ENCODE data around the gene CYSLTR2.

CYSLTR2 gene

DNA sequence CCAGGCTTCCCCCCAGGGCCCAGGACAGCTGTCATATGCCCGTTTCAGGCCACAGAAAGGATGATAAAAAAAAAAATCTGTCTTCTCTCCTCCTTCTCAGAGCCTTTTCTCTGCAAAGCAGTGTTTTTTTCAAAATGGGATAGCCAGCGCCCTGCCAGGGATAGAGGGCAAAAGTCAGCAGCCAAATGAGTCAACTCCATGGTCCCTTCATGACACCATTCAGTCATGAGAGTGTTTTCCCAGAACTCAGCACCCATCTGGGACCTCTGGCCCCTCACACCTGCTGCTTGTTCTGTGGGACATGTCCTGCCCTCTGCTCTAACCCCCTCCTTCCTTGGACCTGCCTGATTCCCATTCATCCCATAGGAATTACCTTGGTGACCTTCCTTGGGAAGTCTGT lies 95.0 kb downstream of the CYSLTR2 start:
- DNase-seq, result no peak

DNA sequence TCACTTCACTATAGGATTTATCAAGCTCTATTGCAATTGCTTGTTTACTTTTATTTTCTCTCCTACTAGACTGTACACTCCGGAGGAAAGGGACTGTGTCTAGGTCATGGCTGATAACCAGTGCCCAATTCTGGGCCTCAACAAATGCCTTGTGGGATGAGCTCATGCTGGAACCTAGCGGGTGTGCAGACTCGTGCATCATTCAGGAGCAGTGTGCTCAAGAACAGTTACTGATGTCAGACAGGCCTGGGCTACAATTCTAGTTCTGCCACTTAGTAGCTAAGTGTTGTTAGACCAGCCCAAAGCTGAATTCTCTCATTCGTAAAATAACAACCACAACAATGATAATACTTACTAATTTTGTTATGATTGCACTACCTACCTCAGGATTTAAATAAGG lies 95.4 kb downstream of the CYSLTR2 start:
- DNase-seq, result no peak

DNA sequence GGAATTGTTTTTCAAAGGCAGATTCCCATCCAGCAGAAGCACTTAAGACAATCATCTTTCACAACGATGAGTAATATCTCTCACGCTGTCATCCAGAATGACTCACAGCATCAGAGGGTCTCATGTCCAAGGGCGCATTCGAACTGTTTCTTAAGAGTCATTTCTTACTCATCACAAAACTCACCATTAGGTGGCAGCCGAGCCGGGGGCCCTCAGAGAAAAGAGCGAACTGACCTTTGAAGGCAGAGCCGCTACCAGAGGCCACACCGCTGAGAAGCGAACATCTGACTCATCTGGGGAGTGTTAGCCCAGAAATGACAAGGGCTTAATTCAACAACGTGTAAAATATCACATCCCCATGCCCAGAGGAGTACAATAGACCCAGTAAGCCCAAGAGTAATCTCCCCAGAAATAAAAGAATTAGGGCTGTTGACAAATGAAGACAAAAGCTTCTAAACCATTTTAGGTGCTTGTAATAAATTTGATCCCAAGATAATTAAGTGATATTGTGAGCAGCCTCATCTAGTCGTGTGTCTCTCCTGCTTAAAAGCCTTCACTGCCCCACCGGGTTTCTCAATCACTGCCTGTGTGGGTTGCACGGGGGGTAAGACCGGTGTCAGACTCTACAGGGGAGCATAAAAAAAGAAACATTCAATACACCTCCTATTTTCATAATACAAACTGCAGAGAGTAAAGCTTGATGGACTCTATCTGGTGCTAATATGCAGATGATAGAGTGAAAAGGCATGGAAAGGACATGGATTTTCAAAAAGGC lies 96.2 kb downstream of the CYSLTR2 start:
- DNase-seq, result peak; percentile 88

DNA sequence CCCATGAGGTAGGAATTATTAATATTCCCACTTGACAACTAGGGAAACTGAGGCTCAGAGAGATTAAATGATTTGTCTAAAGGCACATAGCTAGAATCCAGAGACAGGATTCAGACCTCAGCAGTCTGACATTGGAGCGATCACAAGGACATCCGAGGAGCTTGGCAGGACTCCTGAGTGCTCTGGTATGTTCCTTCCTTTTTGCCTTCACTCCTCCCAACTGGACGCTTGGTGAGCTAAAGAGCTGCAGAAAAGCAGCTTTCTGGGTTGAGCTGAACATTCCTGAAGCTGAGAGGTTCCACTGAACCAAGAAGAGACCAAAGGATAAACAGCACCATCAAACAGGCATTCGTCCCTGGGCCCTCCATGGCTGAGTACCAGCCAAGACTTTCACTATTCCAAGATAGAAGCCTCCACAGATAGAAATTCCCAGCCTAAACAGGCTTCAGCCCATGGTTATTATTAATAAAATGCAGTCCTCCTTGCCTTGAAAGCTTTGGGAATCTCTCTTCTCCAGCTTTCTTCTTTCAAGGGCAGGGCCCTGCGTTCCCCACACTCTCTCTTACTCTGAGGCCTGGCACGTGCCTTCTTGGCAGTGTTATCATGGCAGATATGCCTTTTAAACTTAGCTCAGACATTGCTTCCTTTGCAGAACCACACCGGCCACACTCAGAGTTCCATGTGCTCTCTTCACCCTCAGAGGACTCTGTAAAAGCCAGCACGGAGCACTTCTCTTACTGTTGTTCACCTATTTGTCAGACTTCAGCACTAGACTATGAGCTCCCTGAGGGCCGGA lies 97.1 kb downstream of the CYSLTR2 start:
- DNase-seq, result no peak

- no peak for DNase-seq
Measured at GRCh38 chr13:48760626-48761025, 106.9 kb downstream of the CYSLTR2 start.

All from stimulated activated CD4-positive, alpha-beta T cell treated with anti-CD3 and anti-CD28 coated beads, Interleukin-1b, Interleukin-23, amount 100 ng/mL, for 48 hours (primary cell).